GM18526 (cell line): Measurements from ENCODE around the gene YTHDF2.

Source experiments
- POLR2A ChIP-seq: IDR thresholded peaks from 3 replicates; pipeline ENCODE4 v1.6.1; 2011; ENCODE audit not compliant: insufficient read length; ENCODE audit errors: extremely low read depth

YTHDF2 gene

DNA sequence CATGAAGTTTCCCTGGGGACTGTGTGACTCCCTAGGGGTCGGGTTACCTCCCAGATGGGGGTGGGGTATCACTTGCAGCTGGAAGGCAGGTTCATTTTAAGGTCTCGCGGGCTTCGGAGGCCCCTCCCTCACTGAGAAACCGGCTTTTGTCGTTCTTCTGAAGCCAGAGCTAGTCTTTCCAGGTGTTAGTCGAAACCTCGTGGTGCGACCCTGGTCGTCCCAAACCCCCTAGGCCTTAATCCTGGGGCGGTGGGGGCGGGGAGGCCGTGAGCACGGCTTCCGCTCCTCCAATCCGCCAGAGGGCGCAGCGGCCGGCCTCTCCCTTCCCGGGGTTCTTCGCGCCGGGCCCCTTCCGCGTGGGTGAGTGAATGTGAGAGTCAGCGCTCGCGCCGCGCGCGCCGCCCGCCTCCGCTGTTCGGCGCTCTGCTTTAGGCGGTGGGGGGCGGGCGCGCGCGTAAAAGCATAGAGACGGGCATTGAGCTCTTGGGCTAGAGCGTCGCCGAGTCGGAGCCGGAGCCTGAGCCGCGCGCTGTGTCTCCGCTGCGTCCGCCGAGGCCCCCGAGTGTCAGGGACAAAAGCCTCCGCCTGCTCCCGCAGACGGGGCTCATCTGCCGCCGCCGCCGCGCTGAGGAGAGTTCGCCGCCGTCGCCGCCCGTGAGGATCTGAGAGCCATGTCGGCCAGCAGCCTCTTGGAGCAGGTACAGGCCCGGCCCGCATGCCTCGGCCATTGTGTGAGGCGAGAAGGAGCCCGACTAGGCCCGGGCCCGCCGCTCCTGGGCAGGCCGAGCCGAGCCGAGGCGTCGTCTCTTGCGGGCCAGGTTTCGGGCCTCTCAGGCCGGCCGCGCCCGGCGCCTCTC is at the start of gene YTHDF2:
YTHDF2 (plus strand) TSS at position 491 of the 857 bp plus-strand sequence; CDS start at position 672, 181 bp downstream.
- TF ChIP-seq POLR2A, result peak; percentile 80

DNA sequence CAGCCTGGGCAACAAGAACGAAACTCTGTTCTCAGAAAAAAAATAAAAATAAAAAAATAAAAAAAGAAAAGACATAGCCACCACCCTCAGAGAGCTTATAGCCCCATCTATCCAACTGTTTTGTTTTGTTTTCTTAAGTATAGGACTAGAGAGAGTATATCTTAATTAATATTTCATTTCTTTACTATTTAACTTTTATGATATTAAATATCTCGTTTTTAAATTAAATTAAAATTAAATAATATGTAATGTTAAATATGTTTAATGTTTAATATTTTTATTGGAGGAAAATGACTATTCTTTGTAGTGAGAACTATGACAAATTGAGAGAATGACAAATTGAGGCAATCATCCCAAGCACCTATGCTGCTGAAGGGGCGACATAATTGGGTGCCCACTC is 33.1 kb upstream of the YTHDF2 start:
- TF ChIP-seq POLR2A, result no peak

DNA sequence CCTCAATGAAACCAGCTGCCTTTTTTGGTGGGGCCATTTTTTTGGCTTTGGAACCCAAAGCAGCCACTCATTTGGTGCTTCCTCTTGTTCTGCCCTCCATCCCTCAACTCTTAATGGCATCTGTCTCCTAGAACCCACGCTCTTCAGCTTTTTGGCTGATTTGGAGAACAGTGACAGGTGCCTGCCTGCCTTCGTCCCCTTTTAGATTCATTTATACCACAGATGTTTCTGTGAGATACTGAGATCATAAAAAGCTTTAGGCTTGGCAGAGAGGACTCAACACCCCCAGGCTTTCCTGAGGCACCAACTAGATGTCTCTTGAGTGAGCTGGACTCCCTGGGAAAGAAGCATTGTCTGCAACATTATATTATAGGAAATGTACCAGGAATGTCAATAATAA is 20.4 kb upstream of the YTHDF2 start:
- no peak for TF ChIP-seq POLR2A

DNA sequence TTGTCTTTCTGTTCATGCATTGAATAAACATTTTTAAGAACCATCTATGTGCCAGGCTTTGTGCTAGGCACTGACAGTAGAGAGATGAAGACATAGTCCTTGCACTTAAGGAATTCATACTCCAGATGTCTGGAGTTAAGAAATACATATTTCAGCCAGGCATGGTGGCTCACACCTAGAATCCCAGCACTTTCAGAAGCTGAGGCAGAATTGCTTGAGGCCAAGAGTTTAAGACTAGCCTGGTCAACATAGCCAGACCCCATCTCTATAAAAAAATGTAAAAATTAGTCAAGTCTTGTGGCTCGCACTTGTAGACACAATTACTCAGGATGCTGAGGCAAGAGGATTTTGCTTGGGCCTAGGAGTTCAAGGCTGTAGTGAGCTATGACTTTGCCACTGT is 18.6 kb upstream of the YTHDF2 start:
- TF ChIP-seq POLR2A, result no peak

DNA sequence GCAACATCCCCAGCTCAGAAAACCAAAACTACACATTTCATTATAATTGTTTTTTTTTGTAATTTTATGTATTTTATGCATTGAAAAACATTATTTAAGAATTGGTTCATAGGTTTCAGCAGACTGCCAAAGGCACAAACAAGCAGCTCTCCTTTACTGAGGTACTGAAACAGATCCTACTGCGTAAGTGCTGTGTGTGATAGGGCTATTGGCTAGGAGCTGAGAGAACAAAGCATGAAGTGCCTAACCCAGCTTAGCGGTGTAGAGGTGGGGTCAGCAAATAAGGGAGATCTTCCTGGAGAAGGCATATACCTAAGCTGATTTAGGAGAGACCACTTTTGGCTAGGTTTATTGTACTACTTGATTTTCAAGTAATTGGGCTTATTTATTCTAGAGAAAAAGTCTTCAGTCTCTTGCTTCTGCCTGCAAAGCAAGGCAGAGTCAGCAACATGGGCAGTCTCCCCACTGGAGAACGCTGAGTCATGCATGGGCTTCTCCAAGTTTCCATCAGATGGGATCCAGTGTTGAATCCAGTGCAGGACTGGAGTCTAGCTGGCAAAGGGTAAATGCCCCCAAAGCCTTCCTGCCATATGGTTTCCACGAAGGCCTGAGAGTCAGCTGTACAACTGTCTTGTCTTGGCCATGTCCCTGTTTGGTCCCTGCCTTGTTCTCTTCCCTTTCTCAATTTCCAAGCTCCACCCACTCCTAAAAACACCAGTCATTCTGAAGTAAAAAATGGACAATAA is 18.0 kb upstream of the YTHDF2 start:
- TF ChIP-seq POLR2A, result no peak

DNA sequence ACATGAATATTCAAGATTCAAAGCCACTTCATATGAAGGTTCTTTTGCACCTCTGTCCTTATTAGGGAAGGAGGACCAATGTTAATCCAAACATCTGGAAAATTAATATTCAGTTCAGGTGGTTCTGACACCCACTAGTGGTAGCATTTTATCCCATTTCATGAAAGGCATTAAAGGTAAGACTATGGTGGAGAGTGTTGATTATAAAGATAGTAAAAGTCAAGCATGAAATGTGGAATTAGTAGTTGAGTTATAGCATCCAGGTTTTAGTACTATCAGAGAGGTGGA is 17.5 kb upstream of the YTHDF2 start:
- no peak for TF ChIP-seq POLR2A

DNA sequence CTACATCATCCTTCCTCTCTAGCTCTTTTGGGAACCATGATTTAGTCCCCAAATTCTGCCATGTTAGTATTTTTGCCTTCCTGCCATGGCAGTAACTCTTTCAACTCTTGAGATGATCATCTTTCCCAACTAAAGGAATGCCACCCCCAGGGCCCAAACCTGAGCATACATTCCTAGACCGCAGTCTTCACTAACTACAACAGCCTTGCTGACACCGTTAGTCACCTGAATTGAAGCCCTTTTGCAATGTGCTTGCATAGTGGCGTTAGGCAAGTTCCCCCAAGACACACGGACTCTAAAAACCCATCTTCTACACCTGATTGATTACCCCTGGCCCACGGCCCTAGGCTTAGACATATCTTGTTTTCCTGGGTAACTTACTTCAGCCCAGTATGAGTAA is 16.4 kb upstream of the YTHDF2 start:
- TF ChIP-seq POLR2A, result no peak

DNA sequence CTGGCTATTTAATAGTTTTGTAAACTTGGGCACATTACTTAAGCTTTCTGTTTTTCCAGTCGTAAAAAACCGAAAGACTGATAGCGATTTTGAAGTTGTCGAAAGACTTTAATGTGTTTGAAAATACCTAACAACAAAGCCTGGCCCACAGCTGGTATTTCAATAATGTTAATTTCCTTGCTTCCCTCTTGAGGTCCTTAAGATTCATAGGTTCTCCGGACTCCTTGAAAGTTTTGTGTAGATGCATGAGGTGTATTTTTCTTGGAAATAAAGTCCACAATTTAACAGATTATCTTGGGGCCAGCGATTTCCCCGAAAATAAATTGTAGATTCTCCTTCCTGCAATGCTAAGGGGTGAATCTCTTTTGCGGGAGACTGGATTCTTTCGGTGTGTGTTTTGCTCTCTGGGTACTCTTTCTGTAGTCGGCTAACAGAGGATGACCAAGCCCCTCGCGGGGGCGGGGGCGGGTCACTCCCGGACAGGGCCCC is 735 bp upstream of the YTHDF2 start:
- TF ChIP-seq POLR2A, result no peak

DNA sequence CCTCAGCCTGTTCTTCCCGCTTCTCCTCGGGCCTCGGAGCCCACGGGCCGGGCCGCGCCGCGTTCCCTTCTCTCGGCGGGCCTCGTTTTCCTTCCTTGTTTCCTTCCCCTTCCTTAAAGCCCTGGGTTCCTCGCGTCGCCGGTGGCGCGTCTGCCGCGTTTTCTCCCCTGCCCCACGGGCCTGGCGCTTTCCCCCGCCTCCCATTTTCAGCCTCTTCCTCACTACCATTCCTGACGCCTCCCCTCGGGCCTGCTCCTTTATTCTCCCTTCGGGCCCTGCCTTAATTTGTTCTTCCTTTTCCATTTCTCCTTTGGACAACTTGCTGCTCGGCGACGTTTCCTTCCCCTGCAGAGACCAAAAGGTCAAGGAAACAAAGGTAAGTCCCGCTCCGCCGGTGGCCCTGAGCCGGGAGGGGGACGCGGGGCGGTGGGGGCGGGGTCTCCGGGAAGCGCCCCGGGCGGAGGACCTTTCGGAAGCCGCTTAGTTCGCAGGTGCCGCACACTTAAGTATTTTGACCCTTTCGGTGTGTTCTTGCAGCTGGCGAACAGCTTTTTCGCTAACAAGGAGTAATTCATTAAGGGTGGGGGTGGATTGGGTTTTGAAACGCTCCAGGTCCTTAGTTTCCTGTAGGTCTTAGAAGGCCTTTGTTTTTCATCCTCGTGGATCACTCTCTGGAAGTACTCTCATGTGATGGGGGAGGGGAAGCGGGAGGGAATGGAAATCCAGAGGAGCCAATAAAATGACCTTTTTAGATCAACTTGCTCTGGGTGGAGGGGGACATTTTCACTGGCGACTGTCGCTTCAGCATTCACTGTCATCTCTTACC is 780 bp downstream of the YTHDF2 start:
- TF ChIP-seq POLR2A, result no peak

DNA sequence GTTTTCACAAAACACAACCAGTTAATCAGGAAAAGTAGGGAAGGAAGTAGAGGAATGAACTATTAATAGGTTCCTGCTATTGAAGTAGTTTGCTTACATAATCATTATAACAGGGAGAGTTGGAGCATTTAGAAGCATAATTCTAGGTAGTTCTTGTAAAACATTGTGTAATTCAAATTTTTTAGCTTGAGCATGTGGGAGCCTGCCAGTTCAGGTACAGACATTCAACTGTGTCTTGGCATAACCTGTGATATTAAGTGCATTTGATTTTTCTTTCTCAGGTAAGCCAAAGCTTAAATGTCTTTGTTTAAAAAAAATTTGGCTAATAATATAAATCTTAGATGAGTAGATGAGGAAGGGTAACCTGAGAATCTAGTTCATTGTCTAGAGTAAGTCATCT is 3.4 kb downstream of the YTHDF2 start:
- TF ChIP-seq POLR2A, result no peak

DNA sequence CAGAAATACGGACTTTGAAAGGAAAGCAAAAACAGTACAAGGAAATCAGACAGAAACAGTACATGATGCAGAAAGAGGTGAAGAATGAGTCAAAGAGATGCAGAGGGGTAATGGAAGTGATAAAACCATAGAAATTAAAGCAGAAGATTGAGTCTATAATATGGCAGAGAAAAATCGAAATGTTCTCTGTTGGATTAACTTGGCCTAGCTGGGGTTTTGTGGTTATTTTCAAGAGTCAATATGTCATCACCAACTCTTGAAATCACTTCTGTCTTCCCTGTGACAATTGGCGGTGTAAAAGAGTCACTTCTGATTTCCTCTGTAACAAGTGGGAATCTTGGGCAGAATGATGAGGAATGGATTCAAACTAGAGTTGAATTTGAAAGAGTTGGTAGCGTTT is 7.4 kb downstream of the YTHDF2 start:
- no peak for TF ChIP-seq POLR2A

DNA sequence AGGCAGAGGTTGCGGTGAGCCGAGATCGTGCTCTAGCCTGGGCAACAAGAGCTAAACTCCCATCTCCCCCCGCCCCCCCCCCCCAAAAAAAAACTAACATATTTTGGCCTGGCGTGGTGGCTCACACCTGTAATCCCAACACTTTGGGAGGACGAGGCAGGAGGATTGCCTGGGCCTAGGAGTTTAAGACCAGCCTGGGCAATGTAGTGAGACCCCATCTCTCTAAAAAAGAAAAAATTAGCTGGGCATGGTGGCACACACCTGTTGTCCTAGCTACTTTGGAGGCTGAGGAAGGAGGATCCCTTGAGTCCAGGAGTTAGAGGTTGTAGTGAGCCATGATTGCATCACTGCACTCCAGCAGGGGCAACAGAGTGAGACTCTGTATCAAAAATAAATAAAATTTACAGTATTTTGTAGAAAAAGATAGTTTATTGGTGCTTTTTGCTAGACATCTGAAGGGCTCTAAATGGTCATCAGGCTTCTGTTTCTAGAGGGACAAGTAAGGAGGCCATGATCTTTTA is 9.0 kb downstream of the YTHDF2 start:
- TF ChIP-seq POLR2A, result no peak

DNA sequence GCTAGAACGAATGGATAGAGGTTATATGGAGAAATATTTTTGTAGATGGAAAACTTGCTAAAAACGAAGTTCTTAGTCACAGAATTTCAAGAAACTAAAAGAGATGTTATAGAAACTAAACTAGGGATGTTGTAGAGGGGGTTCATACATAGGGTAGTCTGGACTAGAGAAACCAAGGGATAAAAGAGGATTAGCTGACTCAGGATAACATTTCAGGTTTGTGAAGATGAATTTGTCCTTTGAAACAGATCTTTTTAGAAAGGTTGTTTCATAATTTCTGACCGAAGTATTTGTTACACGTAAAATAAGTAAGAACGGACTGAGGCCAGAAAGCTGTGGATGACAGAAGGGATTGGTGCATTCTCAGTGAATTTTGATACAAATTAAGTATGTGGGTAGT is 13.6 kb downstream of the YTHDF2 start:
- TF ChIP-seq POLR2A, result no peak

DNA sequence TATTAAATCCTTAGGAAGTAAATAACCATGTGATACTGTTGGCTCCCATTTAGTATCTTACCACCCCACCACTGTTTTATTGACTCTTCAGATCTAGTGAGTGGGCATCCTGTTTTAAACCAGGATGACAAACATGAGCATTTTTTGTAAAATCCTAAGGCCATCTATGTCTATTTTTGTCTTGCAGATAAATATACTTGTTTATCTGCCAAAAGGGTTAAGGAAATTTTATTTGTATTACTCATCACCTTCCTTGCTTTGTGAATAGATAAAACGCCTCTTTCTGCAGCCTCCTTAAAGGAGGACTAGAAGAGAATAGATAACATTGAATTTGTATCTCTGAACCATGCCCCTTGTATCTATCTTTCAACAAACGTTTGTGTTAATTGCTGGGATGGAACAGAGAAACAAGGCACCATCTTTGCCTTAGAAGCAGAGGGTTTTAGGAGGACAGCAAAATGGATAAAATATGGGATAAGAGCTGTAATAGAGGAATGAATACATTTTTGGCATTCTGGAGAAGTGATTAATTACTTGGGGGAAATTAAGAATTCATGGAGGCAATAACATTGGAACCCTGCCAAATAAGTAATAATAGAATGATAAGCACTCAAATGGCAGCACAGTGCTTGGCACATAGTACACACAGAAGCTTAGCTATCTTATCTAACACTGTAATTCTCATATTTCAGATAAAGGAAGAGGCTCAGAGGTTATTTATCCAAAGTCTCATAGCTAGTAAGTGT is 14.7 kb downstream of the YTHDF2 start:
- TF ChIP-seq POLR2A, result no peak

DNA sequence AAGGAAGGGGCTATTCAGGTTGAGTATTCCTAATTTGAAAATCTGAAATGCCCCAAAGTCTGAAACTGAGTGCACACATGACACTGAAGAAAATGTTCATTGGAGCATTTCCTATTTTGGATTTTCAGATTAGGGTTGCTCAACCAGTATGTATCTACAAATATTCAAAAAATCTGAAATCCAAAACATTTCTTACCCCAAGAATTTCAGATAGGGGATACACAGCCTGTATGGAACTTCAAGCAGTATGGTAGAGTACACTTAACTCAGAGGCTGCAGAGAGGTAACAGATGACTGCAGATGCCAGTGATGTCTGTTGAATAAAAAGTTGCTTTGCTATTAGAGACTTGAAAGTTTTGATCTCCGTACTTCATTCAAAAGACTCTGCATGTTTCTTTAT is 19.0 kb downstream of the YTHDF2 start:
- no peak for TF ChIP-seq POLR2A

DNA sequence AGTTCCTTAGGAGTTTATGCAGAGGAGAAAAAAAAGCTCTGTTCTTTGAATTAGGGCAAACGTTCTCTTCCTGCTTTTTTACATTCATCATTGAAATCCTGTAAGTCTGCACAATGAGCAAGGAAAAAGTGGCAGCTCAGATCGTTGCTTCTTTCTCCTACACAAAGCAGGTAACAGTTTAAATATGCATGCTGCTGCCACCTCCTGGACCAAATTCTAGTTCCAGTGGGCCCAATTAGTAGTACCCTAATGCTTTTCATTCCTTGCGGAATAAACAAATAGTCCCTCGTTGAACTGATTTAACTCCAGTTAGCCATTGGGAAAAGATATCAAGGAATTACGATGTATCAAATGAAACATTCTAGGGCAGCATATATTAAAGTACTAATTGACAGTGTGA is 20.1 kb downstream of the YTHDF2 start:
- TF ChIP-seq POLR2A, result no peak
